ENCODE data around the gene EREG.

The EREG gene

GRCh38 chr4:74374561-74375327, 9.8 kb downstream of the EREG start:
- TF ChIP-seq CTCF (IDR thresholded peaks at IDR 0.05; ENCODE audit: low read depth, low read length, missing control alignments), result no peak
- no peak overlapping the region for H3K4me3 ChIP-seq (ENCODE audit: low read depth, low read length)
- DNase-seq (ENCODE audit: low read depth), result no peak

GRCh38 chr4:74375824-74376426, 11.0 kb downstream of the EREG start:
- DNase-seq (ENCODE audit: low read depth), result no peak
- no peak overlapping the region for H3K4me3 ChIP-seq (ENCODE audit: low read depth, low read length)
- no peak for TF ChIP-seq CTCF (IDR thresholded peaks at IDR 0.05; ENCODE audit: low read depth, low read length, missing control alignments)

GRCh38 chr4:74376888-74377483, 12.0 kb downstream of the EREG start:
- no peak for DNase-seq (ENCODE audit: low read depth)
- H3K4me3 ChIP-seq (ENCODE audit: low read depth, low read length), result no peak overlapping the region
- TF ChIP-seq CTCF (IDR thresholded peaks at IDR 0.05; ENCODE audit: low read depth, low read length, missing control alignments), result peak; percentile 31

- no peak for DNase-seq (ENCODE audit: low read depth)
- TF ChIP-seq CTCF (IDR thresholded peaks at IDR 0.05; ENCODE audit: low read depth, low read length, missing control alignments), result no peak
- H3K4me3 ChIP-seq (ENCODE audit: low read depth, low read length), result no peak overlapping the region
These were observed 12.8 kb downstream of the EREG start for GRCh38 chr4:74377714-74378113.

- no peak for DNase-seq (ENCODE audit: low read depth)
- TF ChIP-seq CTCF (IDR thresholded peaks at IDR 0.05; ENCODE audit: low read depth, low read length, missing control alignments), result no peak
- H3K4me3 ChIP-seq (ENCODE audit: low read depth, low read length), result no peak overlapping the region
These were observed 13.6 kb downstream of the EREG start for GRCh38 chr4:74378573-74378972.

GRCh38 chr4:74379912-74380311, 15.0 kb downstream of the EREG start:
- no peak for TF ChIP-seq CTCF (IDR thresholded peaks at IDR 0.05; ENCODE audit: low read depth, low read length, missing control alignments)
- H3K4me3 ChIP-seq (ENCODE audit: low read depth, low read length), result no peak overlapping the region
- DNase-seq (ENCODE audit: low read depth), result no peak

Data from GM12864 (cell line).